HepG2 (cell line): ENCODE data around the gene POLR3E. TPM values are rescaled to one million over a fixed set of nuclear protein-coding genes. Genes with fewer than 3 reads are reported as not detected.
A peak's percentile ranks its signal among the peaks of the same experiment; 100 is the strongest.

Source experiments
- BHLHE40 ChIP-seq: IDR thresholded peaks from 2 replicates; pipeline ENCODE4 v1.6.1; 2011; ENCODE audit warnings: low read length, improper control_type of control experiment
- CHCHD3 ChIP-seq: sonication (generic); formaldehyde crosslinking; IDR thresholded peaks from 2 replicates; pipeline ENCODE4 v1.8.0; 2022; ENCODE audit warnings: mild to moderate bottlenecking, missing genetic modification reagents, moderate library complexity
- DPF2 ChIP-seq: sonication (generic); formaldehyde crosslinking; IDR thresholded peaks from 2 replicates; pipeline ENCODE4 v1.4.0; 2020; ENCODE audit warnings: mild to moderate bottlenecking, low read depth, missing genetic modification reagents, borderline replicate concordance
- IRF2 ChIP-seq: IDR thresholded peaks from 2 replicates; pipeline ENCODE4 v1.6.1; 2018; ENCODE audit warnings: missing genetic modification reagents, missing compliant biosample characterization
- KLF12 ChIP-seq: sonication (generic); formaldehyde crosslinking; IDR thresholded peaks from 2 replicates; pipeline ENCODE4 v1.4.0; 2020; ENCODE audit warnings: missing genetic modification reagents, borderline replicate concordance
- KLF13 ChIP-seq: sonication (generic); formaldehyde crosslinking; IDR thresholded peaks from 2 replicates; pipeline ENCODE4 v1.4.0; 2020; ENCODE audit warnings: mild to moderate bottlenecking, missing genetic modification reagents
- MBD4 ChIP-seq: IDR thresholded peaks from 2 replicates; pipeline ENCODE4 v1.6.1; 2012; ENCODE audit warnings: low read length, inconsistent platforms, borderline replicate concordance
- MZF1 ChIP-seq: sonication (generic); formaldehyde crosslinking; IDR thresholded peaks from 2 replicates; pipeline ENCODE4 v1.8.1; 2023; ENCODE audit warnings: mild to moderate bottlenecking, missing genetic modification reagents, borderline replicate concordance
- RFXANK ChIP-seq: IDR thresholded peaks from 2 replicates; pipeline ENCODE4 v1.6.1; 2016
- TIGD3 ChIP-seq: sonication (generic); formaldehyde crosslinking; IDR thresholded peaks from 2 replicates; pipeline ENCODE4 v1.5.1; 2020; ENCODE audit warnings: mild to moderate bottlenecking, missing genetic modification reagents, borderline replicate concordance
- ZFY ChIP-seq: sonication (generic); formaldehyde crosslinking; IDR thresholded peaks from 2 replicates; pipeline ENCODE4 v1.4.0; 2020; ENCODE audit warnings: missing genetic modification reagents
- ZFYVE20 ChIP-seq: sonication (generic); formaldehyde crosslinking; IDR thresholded peaks from 2 replicates; pipeline ENCODE4 v1.8.0; 2023; ENCODE audit warnings: low read depth, mild to moderate bottlenecking, moderate library complexity, missing genetic modification reagents, borderline replicate concordance
- ZKSCAN8 ChIP-seq: IDR thresholded peaks from 2 replicates; pipeline ENCODE4 v1.6.1; 2016; ENCODE audit warnings: borderline replicate concordance, missing genetic modification reagents, missing compliant biosample characterization
- ZNF24 ChIP-seq: fragments of 450-650 bp; IDR thresholded peaks from 2 replicates; pipeline ENCODE4 v1.6.1; 2017; ENCODE audit warnings: antibody characterized with exemption, mild to moderate bottlenecking
- ZNF354B ChIP-seq: sonication (generic); formaldehyde crosslinking; IDR thresholded peaks from 2 replicates; pipeline ENCODE4 v1.8.0; 2022; ENCODE audit warnings: mild to moderate bottlenecking, missing genetic modification reagents
- ZNF564 ChIP-seq: sonication (generic); formaldehyde crosslinking; IDR thresholded peaks from 2 replicates; pipeline ENCODE4 v1.8.1; 2023; ENCODE audit warnings: mild to moderate bottlenecking, missing genetic modification reagents
- ZNF574 ChIP-seq: sonication (generic); formaldehyde crosslinking; IDR thresholded peaks from 2 replicates; pipeline ENCODE4 v1.4.0; 2020; ENCODE audit warnings: missing genetic modification reagents
- ZNF646 ChIP-seq: sonication (generic); formaldehyde crosslinking; IDR thresholded peaks from 2 replicates; pipeline ENCODE4 v1.9.0; 2021; ENCODE audit warnings: mild to moderate bottlenecking, missing genetic modification reagents
- polyA plus RNA-seq, 8 experiments: library from polyadenylated mRNA; depleted of rRNA in 3 of 8; stranded (reverse) in 7 of 8; unstranded in 1 of 8; fragments of >200 nt; fragmentation: Illumina TruSeq in 4 of 8; extraction: Trizol in 4 of 8; gene quantifications; 2 replicates each; pipeline versions ENCODE4 v1.2.1 to v1.2.3, GENCODE V29; 2011 to 2016; ENCODE audit warnings: low read depth in 4 of 8, missing spikeins in 1 of 8, mixed read lengths in 1 of 8; ENCODE audit not compliant: insufficient read depth in 1 of 8
- total RNA-seq, 5 experiments: library from RNA; depleted of rRNA; stranded (reverse); fragments of >200 nt; fragmentation: Illumina TruSeq; extraction: Trizol; gene quantifications; 2 replicates each; pipeline ENCODE4 v1.2.3, GENCODE V29; 2016; ENCODE audit warnings: low read depth in 1 of 5

Gene POLR3E
- total and polyA plus RNA-seq, 2 of the 13 experiments (the other 11 are each of a cell fraction or from before 2014, with no cell fraction given), result 135 to 262 TPM

GRCh38 chr16:22297114-22297870 is at the start of gene POLR3E (continued):
- TF ChIP-seq ZNF646 (no peak; the same call in 1 of the 2 replicates), ZKSCAN8 (peak; percentile 98), BHLHE40 (peak; percentile 88), ZNF24 (peak; percentile 100), ZFYVE20 (peak; percentile 94), RFXANK (CRISPR knock-in tag) (peak; percentile 96), IRF2 (CRISPR knock-in tag) (peak; percentile 99), TIGD3 (no peak), KLF12 (CRISPR knock-in tag) (peak; percentile 71; the same call in 1 of the 2 replicates), KLF13 (CRISPR knock-in tag) (peak; percentile 73; the same call in 1 of the 2 replicates), MZF1 (CRISPR knock-in tag) (no peak; the same call in 1 of the 2 replicates), ZFY (CRISPR knock-in tag) (peak; percentile 100), DPF2 (CRISPR knock-in tag) (peak; percentile 79; the same call in 1 of the 2 replicates), MBD4 (no peak), ZNF564 (CRISPR knock-in tag) (peak; percentile 95), CHCHD3 (CRISPR knock-in tag) (peak; percentile 99), ZNF574 (CRISPR knock-in tag) (peak; percentile 95), ZNF354B (peak; percentile 95)
